Adipocyte (in vitro differentiated cells): Measurements from ENCODE around the gene PREX1.
"Not testable (repeated sequence)": the region's sequence is repeated elsewhere in the genome, so short reads cannot be mapped to it uniquely, and the experiment has no call there.

Experiments used
- DNase-seq: peaks from one replicate; pipeline ENCODE4 v3.0.0-alpha.2; 2015; ENCODE audit warnings: low read depth
- H3K27me3 ChIP-seq: replicated peaks from 2 replicates; pipeline ENCODE4 v1.7.0; 2013; ENCODE audit warnings: mild to moderate bottlenecking, low read length, moderate library complexity; ENCODE audit not compliant: control insufficient read depth, insufficient read depth
- H3K36me3 ChIP-seq: 2 replicates; pipeline ENCODE4 v1.7.0; 2013; ENCODE audit warnings: low read length, mild to moderate bottlenecking, moderate library complexity; ENCODE audit not compliant: control insufficient read depth, insufficient read depth, severe bottlenecking
- H3K4me1 ChIP-seq: 2 replicates; pipeline ENCODE4 v1.7.0; 2013; ENCODE audit warnings: mild to moderate bottlenecking, low read length, moderate library complexity; ENCODE audit not compliant: control insufficient read depth, insufficient read depth
- H3K4me3 ChIP-seq: 2 replicates; pipeline ENCODE4 v1.7.0; 2013; ENCODE audit warnings: mild to moderate bottlenecking, low read length, moderate library complexity
- H3K9ac ChIP-seq: 2 replicates; pipeline ENCODE4 v1.7.0; 2013; ENCODE audit warnings: mild to moderate bottlenecking, low read length, moderate library complexity
- H3K9me3 ChIP-seq: 2 replicates; pipeline ENCODE4 v1.7.0; 2013; ENCODE audit warnings: mild to moderate bottlenecking, low read length, moderate library complexity; ENCODE audit not compliant: control insufficient read depth

Gene PREX1, protein sequence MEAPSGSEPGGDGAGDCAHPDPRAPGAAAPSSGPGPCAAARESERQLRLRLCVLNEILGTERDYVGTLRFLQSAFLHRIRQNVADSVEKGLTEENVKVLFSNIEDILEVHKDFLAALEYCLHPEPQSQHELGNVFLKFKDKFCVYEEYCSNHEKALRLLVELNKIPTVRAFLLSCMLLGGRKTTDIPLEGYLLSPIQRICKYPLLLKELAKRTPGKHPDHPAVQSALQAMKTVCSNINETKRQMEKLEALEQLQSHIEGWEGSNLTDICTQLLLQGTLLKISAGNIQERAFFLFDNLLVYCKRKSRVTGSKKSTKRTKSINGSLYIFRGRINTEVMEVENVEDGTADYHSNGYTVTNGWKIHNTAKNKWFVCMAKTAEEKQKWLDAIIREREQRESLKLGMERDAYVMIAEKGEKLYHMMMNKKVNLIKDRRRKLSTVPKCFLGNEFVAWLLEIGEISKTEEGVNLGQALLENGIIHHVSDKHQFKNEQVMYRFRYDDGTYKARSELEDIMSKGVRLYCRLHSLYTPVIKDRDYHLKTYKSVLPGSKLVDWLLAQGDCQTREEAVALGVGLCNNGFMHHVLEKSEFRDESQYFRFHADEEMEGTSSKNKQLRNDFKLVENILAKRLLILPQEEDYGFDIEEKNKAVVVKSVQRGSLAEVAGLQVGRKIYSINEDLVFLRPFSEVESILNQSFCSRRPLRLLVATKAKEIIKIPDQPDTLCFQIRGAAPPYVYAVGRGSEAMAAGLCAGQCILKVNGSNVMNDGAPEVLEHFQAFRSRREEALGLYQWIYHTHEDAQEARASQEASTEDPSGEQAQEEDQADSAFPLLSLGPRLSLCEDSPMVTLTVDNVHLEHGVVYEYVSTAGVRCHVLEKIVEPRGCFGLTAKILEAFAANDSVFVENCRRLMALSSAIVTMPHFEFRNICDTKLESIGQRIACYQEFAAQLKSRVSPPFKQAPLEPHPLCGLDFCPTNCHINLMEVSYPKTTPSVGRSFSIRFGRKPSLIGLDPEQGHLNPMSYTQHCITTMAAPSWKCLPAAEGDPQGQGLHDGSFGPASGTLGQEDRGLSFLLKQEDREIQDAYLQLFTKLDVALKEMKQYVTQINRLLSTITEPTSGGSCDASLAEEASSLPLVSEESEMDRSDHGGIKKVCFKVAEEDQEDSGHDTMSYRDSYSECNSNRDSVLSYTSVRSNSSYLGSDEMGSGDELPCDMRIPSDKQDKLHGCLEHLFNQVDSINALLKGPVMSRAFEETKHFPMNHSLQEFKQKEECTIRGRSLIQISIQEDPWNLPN (N-terminal part only)

DNA sequence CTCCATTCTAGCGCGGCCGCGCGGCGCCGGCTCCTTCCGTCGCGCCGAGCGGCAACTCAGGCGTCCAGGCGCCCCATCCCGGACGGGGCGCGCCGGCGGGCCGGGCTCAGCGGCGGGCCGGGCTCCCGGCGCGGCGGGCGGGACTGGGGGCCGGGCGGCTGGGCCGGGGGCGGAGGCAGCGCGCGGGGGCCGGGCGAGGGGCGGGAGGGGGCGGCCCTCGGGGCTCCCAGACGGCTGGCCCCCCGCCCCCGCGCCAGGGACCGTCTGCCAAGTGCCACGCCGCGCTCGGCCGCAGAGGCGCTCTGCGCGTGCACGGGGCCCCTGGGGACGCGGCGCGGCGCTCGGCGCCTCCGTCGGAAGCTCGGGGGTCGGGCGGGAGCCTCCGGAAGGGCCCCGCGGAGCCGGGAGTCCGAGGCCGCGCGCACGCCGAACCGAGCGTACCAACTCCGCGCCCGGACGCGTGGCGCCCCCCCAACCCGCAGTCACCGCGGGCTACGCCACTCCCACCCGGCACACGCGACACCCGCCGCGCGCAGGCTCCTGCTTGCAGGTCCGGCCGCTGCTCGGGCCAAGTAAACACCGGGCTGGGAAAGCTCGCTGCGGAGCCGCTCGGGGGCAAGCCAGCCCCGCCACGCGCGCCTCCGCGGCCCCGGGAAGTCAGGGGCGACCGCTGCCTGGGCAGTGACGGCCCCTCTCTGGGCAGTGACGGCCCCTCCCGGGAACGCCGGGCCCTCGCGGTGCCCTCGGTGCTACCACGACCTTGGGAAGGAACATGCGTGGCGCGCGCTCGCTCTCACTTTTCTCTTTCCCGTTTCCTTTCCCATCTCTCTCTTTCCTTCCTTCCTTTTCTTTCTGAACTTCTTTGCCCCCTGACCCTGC is at the start of gene PREX1:
Gene PREX1, minus strand, starts transcription at position 145 of the 879 bp plus-strand sequence. Its CDS starts 139 bp downstream, at position 6.
- peaks cover 20% of the 10 kb centered on the region for H3K4me1 ChIP-seq

DNA sequence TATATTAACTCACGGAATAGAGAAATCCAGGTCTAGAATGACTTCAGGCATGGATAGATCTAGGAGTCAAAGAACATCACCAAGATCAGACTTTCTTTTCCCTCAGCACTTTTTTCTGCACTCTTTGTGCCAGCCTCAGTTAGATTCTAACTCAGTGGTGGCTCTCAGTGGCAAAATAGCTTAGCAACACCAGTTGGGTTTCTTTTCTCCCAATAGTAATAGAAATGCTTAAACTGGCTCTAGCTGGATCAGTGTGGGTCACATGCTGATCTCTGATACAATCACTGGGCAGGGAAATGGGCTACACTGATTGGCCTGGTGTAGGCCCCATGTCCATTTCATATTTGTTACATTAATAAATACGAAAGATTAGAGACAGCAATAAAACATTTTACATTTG is 49.5 kb upstream of the PREX1 start:
- no peak overlapping the region for H3K4me3 ChIP-seq
- H3K27me3 ChIP-seq, result no peaks in the 10 kb centered on the region
- no peak overlapping the region for H3K9ac ChIP-seq
- DNase-seq, result no peak
- H3K9me3 ChIP-seq, result no peaks in the 10 kb centered on the region
- H3K4me1 ChIP-seq, result peaks cover 22% of the 10 kb centered on the region
- H3K36me3 ChIP-seq, result no peaks in the 10 kb centered on the region

More for the DNA sequence above, at the start of gene PREX1:
- H3K9ac ChIP-seq, result peak within 1 kb of the TSS; percentile 77
- H3K4me3 ChIP-seq, result peak within 1 kb of the TSS; percentile 76
- no peaks in the 10 kb centered on the region for H3K9me3 ChIP-seq
- DNase-seq, result peak; percentile 85
- H3K27me3 ChIP-seq, result no peaks in the 10 kb centered on the region
- H3K36me3 ChIP-seq, result no peaks in the 10 kb centered on the region

DNA sequence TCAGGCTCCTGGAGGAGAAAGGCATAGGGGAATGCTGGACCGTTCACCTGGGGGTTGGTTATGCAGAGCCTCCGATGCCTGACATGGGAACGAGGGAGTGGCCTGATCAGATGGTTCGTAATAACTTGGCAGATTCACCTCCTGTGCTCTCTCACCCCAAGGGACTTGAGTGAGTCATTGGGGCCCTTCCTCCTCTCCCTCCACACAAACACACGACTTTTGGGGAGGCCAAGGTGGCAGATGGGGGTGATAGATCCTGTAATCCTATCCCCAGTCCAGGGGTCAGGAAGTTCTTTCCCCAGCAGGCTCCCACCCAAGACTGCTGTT is 48.1 kb upstream of the PREX1 start:
- H3K4me3 ChIP-seq, result no peak overlapping the region

GRCh38 chr20:48875233-48875913 is 47.6 kb upstream of the PREX1 start:
- no peak overlapping the region for H3K9ac ChIP-seq
- no peaks in the 10 kb centered on the region for H3K9me3 ChIP-seq
- H3K36me3 ChIP-seq, result no peaks in the 10 kb centered on the region
- H3K27me3 ChIP-seq, result no peaks in the 10 kb centered on the region
- no peak overlapping the region for H3K4me3 ChIP-seq
- no peak for DNase-seq
- peaks cover 23% of the 10 kb centered on the region for H3K4me1 ChIP-seq

More for the DNA sequence above, 48.1 kb upstream of the PREX1 start:
- Histone ChIP-seq H3K4me1 (peaks cover 22% of the 10 kb centered on the region), H3K9me3 (no peaks in the 10 kb centered on the region), H3K36me3 (no peaks in the 10 kb centered on the region), H3K27me3 (no peaks in the 10 kb centered on the region), H3K9ac (no peak overlapping the region)
- DNase-seq, result no peak

DNA sequence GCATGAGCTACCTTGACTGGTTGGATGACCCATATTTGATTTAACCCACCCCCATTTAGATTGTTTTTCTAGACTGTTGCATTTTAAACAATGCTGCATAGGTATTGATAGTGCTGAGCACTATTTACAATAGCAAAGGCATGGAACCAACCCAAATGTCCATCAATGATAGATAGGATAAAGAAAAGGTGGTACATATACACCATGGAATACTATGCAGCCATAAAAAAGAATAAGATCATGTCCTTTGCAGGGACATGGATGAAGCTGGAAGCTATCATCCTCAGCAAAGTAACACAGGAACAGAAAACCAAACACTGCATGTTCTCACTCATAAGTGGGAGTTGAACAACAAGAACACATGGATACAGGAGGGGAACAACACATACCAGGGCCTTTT is 41.6 kb upstream of the PREX1 start:
- H3K9me3 ChIP-seq, H3K36me3 ChIP-seq, H3K4me1 ChIP-seq, DNase-seq, H3K9ac ChIP-seq, H3K4me3 ChIP-seq: not testable (repeated sequence)
- peaks cover 31% of the 10 kb centered on the region for H3K27me3 ChIP-seq

DNA sequence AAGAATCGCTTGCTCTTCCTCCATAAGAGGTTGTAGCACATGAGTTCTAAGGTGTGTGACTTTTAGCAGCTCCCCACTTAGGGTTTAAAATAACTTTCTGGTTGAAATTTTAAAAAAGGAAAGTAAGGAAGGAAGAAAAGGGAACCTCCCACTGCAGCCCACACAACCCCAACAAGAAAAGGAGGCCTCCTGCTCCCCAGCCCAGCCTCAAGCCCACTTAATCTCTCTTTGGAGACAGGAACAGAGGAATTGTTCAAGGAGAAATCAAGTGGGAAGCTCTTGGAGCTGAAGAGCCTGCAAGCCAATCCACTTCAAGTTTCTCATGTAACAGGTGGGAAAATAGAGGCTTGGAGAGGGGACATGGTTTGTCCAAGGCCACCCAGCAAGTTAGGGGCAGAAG is 39.1 kb upstream of the PREX1 start:
- Histone ChIP-seq H3K4me1 (peaks cover 4% of the 10 kb centered on the region), H3K4me3 (no peak overlapping the region)

GRCh38 chr20:48864738-48865318 is 37.0 kb upstream of the PREX1 start:
- no peak overlapping the region for H3K9ac ChIP-seq
- H3K36me3 ChIP-seq, result no peaks in the 10 kb centered on the region
- no peak overlapping the region for H3K4me3 ChIP-seq
- peaks cover 54% of the 10 kb centered on the region for H3K27me3 ChIP-seq
- H3K4me1 ChIP-seq, result no peaks in the 10 kb centered on the region
- no peak for DNase-seq
- H3K9me3 ChIP-seq, result no peaks in the 10 kb centered on the region

More for the DNA sequence above, 39.1 kb upstream of the PREX1 start:
- no peaks in the 10 kb centered on the region for H3K9me3 ChIP-seq
- no peak for DNase-seq
- no peak overlapping the region for H3K9ac ChIP-seq
- H3K36me3 ChIP-seq, result no peaks in the 10 kb centered on the region
- peaks cover 39% of the 10 kb centered on the region for H3K27me3 ChIP-seq

DNA sequence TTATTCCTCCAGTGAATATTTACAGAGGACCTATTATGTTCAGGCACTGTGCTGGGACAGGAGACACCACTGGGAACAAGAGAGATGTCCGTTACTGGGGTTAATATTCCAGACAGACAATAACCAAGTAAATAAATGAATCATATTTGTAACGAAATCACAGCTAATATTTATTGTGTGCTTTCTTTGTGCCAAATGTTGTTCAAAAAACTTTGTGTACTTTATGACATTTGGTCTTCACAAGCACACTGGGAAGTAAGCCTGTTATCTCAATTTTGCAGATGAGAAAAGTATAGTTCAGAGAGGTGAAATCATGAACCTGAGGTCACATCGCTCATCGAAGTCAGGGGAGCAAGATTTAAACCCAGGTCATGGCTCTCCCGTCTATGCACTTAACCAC is 36.5 kb upstream of the PREX1 start:
- peaks cover 54% of the 10 kb centered on the region for H3K27me3 ChIP-seq
- no peaks in the 10 kb centered on the region for H3K36me3 ChIP-seq
- no peak overlapping the region for H3K9ac ChIP-seq
- no peaks in the 10 kb centered on the region for H3K4me1 ChIP-seq
- DNase-seq, result no peak
- no peaks in the 10 kb centered on the region for H3K9me3 ChIP-seq
- no peak overlapping the region for H3K4me3 ChIP-seq

- Histone ChIP-seq H3K4me3 (no peak overlapping the region), H3K4me1 (no peaks in the 10 kb centered on the region), H3K36me3 (no peaks in the 10 kb centered on the region), H3K9me3 (no peaks in the 10 kb centered on the region), H3K27me3 (peaks cover 49% of the 10 kb centered on the region), H3K9ac (no peak overlapping the region)
- no peak for DNase-seq
Observed at GRCh38 chr20:48862279-48862678, 34.5 kb upstream of the PREX1 start.

DNA sequence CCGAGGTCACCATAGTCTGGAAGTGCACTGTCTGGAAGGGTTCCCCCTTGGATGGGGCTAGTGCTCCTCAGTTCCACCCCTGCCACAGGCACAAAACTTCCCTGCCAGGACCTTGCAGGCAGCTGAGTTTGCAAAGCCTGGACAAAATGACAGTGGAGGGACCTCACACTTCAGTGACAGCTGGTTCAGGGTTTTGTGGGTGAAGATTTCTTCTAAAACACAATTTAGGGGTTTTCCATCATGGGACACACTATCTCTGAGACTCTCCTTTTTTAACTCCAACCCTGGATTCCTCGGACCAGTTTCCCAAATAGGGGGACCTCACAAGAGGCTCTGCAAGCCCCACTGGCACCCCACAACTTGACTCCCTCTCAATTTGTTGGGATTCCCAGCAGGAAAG is 33.6 kb upstream of the PREX1 start:
- no peaks in the 10 kb centered on the region for H3K4me1 ChIP-seq
- H3K9me3 ChIP-seq, result no peaks in the 10 kb centered on the region
- peaks cover 43% of the 10 kb centered on the region for H3K27me3 ChIP-seq
- H3K36me3 ChIP-seq, result no peaks in the 10 kb centered on the region
- DNase-seq, result no peak
- H3K9ac ChIP-seq, result no peak overlapping the region
- H3K4me3 ChIP-seq, result no peak overlapping the region
